Left renal pelvis (tissue), 4 donors: ENCODE results near the gene SPNS2. TPM values are rescaled to one million over a fixed set of nuclear protein-coding genes. Genes with fewer than 3 reads are reported as not detected.

Experiments
- DNase-seq, 4 donors: peaks; one replicate each; pipeline ENCODE4 v3.0.0-alpha.2; 2013; ENCODE audit warnings: low read depth in 4 of 4, low spot score in 3 of 4
- polyA plus RNA-seq, 4 donors: library from polyadenylated mRNA; unstranded; fragments of 120-200 nt; gene quantifications; one replicate each; pipeline ENCODE4 v1.2.1, GENCODE V29; 2013; ENCODE audit not compliant: insufficient read length in 4 of 4

Gene SPNS2
- polyA plus RNA-seq, 4 donors: 3.1 to 57.6 (median 30.3) TPM

DNA sequence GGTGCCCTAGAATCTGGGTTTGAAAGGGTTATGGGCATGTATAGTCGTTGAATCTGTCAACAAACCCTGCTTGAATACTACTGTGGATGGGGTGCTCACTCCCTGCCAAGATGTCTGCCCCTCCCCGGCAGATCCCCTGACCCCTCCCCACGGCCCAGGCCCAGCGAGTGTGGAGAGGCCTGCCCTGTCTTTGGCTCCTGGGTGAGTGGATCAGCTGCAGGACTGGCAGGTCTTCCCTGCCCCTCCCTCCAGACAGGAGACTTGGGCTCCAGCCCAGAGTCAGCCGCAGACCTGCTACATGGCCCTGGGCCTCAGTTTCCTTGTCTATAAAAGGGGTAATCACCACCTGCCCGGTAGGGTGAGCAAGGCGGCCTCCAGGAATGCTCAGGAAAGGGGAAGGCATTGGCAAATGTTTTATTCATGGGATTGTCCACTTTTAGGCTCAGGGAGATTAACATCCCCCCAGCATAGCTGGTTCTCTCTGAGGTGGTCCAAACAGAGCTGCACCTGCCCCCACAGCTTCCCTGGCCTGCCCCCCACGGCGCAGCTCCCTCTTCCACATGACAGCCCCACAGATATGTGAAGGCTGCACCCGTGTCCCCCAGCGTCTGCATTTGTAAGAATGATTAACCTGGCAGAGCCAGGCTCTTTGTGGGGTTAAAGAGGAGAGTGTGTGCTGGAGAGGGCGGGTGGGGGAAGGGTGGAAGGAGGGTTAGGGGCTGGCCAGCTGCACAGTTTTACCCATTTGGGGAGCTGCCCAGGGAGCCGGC is 18.5 kb upstream of the SPNS2 start:
- peak in 1 of 4 donors; percentile 65 for DNase-seq

DNA sequence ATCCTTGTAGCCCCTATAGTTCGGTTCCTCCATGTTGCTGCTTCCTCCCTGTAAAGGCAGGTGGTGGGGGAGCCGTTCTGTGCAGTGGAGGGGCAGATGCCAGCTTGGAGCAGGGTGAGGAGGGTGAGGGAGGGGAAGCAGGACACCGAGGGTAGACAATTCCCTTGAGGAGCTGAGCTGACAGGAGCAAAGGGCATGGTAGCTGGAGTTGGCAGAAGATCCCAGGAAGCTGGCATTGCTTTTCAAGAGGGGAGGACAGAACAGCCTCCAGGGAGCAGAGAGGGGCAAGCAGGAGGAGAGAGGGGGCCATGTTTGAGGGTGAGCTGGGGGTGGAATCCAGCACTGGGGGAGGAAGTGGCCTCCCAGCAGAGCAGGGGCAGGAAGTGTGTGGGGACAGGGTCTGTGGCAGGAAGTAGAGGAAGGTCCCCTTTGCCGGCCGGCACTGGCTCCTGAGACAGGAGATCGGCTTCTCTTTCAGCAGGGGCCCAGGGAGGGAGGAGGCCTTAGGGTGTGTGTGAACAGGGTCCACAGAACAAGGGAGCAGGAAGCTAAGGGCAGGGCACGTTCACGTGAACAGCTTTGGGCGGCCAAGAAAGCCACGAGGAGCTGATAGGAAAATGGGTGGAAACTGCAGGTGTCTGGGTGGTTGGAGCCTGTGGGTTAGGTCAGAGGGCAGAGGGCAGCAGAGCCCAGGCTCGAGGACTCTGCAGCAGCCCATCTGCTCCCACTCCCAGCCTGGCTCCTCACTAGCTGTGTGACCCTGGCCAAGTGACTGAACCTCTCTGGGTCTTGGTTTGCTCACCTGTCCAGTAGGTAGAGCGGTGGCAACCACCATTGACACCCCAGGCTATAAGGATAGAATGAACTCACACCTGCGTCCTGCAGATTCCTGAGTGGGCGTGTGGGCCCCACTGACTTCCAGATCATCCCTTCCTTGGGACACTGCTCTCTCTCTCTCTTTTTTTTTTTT is 17.5 kb upstream of the SPNS2 start:
- no peak for DNase-seq

DNA sequence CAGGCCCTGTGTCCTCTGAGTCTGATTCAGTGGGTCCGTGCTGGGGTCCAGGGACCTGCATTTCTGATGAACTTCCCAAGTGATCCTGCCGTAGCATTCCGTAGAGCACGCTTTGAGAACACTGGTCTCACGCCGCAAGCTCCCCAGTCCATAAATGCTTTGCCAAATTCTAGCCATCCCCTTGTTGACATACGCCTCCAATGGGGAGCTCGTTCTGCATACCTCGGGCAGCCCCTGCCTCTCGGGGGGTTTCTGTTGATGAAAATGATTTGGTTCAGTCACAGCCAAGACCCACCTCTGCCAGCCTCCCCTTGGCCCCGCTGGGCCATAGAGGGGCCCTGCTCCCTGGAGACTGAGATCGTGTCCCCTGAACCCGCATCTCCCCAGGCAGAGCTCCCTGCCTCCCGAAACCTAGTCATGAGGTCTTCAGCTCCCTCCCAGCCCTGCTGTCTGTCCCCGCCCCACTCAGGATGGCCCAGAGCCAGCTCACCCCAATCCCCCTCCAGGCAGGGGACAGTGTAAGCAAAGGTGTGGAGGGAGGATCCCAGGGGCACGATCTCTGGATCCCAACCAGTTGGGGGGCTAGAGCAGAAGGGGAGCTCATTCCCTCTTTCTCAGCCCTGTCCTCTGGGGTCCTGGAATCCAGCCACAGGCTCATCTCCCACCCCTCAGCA is 16.2 kb upstream of the SPNS2 start:
- DNase-seq: no peak

DNA sequence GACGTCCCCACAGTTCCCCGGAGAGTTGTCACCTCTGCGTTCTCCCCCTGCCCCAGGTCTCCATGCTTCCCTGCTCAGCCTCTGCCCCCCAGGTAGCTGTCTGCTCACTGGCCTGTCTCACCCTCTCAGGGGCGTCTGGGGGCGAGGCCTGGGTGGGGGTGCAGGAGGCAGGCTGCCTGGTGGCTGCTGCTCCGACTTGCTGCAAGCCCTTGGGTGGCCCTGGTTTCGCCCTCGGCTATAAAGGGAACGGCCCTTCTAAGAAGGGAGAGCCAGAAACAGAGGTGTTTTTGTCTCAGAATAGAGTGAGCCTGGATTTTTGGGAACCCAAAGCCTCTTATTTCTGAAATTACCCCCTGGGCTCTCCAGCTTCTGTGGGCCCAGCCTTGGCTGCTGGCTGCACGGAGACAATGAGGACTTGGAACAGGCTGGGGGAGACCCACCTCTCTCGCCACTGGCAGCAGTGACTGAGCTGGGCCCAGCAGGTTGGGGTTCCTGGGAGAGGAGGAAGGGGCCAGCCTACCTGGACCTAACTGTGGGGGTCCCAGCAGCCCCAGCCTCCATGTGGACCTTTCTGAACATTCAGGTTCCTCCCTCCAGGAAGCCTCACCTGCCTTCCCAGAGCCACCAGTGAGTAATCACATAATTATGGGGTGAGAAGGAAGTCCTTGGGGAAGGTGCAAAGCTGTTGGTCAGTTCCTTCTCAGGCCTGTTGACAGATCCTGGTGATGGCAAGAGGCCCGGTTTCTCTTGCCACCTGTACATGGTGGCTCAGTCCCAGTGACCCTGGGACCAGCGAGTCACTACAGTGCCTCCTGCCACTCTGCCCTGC is 15.5 kb upstream of the SPNS2 start:
- no peak for DNase-seq

DNA sequence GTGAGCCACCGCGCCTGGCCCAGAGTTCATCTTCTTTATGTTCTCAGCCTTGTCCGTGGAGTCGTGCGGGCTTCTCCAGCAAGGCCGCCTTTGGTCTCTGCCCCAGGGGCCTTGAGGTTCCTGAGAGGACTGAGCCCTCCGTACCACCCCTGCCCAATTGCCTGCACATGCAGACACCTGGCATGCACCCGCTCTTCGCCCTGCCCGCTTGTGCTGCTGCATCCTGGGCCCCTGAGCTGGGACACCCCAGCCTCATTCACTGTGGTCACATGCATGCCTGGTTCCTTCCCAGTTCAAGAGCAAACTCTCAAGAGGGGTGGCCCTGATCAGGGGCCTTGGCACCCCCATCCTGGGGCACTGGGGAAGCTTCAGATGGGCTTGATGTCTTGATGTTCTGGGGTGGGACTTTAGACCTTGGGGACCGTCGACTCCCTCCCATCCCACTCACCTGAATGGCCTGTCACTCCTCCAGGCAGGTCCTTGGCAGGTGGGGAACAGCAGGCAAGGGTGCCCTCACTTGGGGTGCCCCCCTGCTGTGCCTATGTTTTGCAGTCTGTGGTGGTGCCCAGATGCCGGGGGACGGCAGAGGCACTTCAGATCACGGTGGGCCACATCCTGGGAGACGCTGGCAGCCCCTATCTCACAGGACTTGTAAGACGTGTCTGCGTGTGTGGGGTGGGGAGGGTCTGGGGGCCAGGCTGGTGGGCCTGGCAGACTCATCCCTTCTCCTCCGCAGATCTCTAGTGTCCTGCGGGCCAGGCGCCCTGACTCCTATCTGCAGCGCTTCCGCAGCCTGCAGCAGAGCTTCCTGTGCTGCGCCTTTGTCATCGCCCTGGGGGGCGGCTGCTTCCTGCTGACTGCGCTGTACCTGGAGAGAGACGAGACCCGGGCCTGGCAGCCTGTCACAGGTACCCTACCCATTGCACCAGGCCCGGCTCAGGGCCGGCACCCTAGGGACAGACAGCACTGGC is 12.7 kb upstream of the SPNS2 start:
- no peak for DNase-seq

DNA sequence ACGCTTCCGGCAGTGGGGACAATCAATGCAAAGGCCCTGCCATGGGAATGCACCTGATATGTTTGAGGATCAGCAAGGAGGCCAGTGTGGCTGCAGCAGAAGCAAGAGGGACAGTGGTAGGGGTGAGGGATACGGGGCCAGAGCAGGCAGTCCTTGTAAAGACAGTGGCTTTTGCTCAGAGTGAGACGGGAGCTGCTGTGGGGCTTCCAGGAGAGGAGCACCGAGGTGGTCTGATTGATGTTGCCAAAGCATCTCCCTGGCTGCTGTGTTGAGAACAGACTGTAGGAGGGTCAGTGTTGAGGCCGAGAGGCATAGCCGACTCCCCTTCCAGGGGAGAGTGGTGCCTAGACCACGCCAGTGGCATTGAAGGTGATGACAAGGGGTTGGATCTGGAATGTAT is 11.4 kb upstream of the SPNS2 start:
- DNase-seq: no peak

DNA sequence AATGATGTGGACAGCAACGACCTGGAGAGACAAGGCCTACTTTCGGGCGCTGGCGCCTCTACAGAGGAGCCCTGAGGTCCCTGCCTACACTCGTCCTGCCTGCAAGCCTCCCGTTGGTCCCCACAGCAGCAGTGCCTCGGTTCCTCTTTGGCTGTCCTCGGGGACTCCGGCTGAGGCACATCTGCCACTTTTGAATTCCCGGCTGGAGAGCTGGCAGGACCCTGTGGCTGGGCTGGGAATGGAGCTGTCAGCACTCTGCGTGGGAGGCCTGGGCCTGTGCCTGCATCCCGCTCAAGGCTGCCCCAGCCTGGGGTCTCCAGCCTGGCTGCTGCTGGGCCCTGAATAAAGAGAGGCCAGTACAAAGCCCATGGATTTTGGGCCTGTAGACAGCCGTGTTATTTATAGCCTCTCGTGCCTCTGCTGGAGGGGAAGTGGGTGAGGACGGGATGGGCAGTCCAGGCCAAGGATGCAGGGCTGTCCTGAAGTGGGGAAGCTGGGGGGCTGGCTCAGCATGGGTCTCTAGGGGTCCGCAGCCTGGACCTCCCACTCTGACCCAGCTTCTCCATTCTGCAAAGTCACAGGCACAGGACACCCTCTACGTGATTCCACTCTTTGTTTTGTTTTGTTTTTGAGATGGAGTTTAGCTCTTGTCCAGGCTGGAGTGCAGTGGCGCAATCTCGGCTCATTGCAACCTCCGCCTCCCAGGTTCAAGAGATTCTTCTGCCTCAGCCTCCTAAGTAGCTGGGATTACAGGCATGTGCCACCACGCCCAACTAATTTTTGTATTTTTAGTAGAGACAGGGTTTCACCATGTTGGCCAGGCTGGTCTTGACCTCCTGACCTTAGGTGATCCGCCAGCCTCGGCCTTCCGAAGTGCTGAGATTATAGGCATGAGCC is 10.6 kb upstream of the SPNS2 start:
- DNase-seq: no peak

DNA sequence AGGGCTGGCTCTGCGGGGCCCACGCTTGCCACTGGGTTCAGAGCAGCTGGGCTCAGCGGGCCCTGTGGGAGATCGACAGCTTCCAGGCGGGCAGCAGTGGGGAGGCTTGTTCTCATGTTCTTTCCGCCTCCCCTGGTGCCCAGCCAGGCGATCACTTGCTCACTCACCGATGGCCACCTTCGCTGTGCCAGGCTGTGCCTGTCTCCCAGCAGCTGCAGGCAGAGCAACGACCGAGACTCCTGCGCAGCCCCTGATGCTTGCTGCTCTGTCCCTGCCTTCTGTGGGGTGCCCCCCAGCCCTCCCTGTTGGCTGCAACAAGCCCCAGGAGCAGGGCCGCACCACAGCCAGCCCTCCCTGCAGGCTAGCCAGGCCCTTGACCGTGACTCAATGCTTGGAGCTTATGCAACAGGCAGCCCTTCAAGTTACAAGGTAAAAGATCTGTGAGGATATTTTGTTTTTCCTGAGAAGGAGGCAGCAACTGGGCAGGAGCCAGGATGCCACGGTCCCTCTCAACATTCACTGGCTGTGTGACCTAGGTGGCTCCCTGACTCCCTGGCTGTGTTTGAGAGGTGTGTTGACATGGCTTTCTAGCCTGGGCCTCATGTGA is 9.6 kb upstream of the SPNS2 start:
- no peak for DNase-seq

DNA sequence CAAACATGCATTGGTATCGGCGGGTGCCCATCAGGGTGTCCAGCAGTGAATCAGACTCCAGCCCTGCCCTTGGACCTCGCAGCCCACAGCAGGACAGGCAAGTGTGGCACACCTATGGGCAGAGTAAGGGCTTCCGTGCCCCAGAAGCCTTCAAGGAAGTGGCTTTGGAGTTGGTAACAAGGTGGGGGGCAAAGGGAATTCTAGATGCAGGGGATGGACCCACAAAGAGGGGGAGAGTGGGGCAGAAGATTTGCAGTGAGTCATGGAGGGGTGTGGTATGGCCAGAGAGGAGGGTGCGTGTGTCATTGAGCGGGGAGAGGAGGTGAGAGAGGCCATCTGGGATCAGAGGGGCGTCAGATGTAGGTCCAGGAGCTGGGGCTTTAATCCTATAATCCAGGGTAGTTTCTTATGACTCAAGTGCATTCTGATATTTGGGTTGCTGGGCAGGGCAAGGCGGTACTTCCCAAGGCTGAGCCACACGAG is 8.5 kb upstream of the SPNS2 start:
- DNase-seq: no peak

DNA sequence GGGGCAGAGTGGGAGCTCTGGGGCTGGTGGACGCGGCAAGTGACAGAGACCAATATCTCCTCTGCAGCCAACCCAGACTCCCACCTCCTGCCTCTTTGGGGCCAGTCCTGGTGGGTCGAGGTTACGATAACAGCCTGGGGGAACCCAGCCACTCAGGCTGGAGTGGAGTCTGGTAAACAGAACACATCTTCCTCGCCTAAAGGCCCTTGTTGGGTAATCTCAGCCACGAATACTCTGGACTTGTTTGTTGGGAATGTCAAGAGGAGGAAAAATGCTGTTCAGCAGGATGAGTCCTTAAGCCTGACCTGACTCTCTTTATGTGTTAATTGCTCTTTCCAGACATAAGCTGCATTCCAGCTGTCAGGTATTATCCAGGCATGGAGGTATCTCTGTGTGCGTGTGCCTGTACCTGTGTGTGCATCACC is 8.0 kb upstream of the SPNS2 start:
- DNase-seq: no peak

DNA sequence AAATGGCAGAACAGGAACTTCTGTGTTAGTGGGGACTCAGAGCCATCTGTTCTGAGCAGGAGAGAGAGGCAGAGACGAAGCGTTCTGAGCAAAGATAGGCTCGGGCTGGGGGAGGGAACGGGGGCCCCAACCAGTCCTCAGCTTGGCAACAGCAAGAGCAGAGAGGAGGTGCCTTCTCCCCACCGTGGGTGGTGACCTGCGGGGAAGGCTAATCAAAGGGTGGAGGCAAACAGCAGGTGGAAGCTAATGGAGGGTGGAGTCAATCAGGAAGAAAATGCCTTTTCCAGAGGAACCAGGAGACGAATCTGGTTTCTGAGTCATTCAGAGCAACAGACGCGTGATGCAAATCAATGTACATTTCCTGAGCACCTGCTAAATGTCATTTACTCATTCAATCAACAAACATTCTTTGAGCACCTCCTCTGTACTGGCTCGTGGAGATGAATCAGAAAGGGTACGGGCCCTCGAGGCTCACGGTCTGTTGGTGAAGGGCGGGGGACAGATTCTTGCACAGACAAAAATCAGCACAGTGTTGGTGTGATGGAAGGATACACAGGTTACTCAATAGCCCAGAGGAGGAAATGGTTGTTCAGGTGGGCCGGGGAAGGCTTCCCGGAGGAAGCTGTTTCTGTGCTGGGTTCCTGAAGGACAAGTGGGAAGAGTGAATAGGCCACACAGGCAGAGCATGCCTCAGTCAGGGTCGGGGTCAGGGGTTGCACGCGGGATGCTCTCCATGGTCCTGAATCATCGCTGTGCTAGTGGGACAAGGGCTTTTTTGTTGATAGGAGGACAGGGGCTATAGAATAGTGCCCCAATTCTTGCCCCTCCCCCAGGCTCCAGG is 5.7 kb upstream of the SPNS2 start:
- peak in 1 of 4 donors; percentile 80 for DNase-seq

- no peak for DNase-seq
Measured at GRCh38 chr17:4497101-4497824, 1.4 kb upstream of the SPNS2 start.

GRCh38 chr17:4499431-4500190 is 930 bp downstream of the SPNS2 start:
- DNase-seq: no peak

- no peak for DNase-seq
Measured at GRCh38 chr17:4500191-4500571, 1.5 kb downstream of the SPNS2 start.

DNA sequence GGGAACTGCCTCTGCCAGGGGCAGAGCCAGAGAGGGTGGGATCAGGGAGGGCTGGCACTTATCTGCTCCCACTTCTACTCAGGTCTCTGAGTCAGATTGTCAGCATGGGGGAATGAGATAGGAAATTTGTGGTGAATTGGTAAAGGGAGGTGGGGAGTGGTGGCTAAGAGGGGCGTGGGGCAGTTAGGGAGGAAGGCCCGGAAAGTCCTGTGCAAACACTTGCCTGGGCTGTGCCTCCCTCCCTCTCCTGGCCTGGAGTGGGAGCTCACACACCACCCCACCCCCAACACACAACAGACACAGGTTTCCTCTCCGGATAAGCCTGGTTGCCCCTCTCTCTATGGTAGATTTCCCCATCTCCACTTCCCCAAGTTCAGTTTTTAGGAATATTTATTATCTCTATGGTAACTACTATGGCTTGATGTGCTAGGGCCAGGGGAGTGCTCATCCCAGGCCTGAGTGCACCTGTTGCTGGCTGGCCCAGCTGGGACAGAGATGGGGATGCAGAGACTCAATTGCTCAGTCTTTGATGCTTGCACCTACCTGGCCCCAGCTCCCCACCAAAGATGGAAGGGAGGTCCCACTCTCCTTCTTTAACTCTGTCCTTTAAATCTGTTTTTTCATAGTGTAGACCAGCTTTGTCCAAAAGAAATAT is 2.7 kb downstream of the SPNS2 start:
- DNase-seq: no peak
